H54 (cell line): ENCODE data around the gene RNF223.

Experiments used
- DNase-seq: peaks from one replicate; pipeline ENCODE4 v3.0.0; 2011; ENCODE audit warnings: low spot score, mixed read lengths; ENCODE audit not compliant: insufficient read length
- FAIRE-seq: peaks from 3 replicates; lab custom pipeline; 2011; peaks lifted over from hg19 to GRCh38; lab: Jason Lieb, UNC
- POLR2A ChIP-seq: IDR thresholded peaks from 2 replicates; pipeline ENCODE4 v1.6.1; 2011; ENCODE audit warnings: low read depth, mild to moderate bottlenecking, low read length

Gene RNF223

DNA sequence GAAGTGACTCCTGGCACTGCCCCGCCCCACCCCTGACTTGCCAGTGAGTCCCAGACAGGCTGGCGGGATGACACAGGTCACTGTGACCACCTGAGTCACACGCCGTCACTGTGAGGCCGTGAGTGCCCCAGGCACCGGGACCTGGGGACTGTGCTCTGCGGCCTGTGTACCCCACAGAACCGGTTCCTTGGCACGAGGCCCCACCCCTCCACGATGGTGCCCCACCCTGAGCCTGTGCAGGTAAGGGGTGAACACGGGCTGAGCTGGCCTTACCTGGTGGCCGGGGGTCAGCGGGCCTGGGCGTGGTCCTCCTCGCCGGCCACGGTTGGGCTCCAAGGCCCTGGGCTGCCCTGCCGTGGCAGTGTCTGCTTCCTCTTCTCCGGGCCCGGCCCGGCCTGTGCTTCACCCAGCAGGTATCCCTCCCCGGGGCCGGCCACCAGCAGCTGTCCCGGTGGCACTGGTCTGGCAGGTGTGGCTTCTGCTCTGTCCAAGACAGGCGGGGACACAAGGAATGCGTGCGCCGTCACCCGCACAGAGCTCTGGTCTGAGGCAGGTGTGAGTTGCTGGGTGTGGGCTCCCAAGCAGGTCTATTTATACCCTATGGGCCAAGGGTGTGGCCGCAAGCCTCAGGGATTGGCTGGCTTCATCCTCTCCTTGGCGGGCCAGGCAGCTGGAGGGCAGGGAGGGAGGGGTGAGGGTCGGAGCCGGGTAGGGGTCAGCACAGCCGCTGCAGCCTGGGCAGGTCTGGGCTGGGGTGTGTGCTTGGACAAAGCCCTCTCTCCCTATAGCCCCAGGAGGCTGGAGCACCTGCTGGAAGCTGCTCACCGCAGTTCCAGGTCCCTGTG, at the start of gene RNF223:
Gene RNF223, minus strand, starts transcription at position 564 of the 845 bp plus-strand sequence. CDS start 1,740 bp downstream, outside the sequence.
- DNase-seq (no peak), FAIRE-seq (no peak)
- TF ChIP-seq POLR2A: no peak

DNA sequence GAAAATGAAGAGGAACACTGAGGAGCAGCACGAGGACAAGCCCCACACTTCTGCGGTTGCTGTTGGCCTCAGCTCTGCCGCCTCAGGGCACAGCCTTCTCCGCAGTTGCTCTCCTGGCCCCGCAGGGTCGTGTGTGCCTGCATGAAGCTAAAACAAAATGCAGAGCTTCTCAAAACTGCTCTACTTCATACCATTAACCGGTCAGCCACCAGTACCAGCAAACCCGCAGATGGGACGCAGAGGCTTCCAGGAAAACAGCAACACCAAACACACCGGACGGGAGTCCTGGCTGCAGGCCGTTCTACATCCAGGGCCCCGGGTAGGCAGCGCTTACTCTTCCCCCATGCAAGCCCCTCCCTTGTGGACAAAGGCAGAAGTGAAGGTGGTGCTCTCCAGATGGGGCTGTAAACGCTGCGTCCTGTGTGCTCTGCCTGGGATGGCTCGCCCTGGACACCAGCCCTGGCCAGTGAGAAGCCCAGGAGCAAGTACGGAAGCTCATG, 48.9 kb upstream of the RNF223 start:
- TF ChIP-seq POLR2A: no peak
- FAIRE-seq (no peak), DNase-seq (no peak)

DNA sequence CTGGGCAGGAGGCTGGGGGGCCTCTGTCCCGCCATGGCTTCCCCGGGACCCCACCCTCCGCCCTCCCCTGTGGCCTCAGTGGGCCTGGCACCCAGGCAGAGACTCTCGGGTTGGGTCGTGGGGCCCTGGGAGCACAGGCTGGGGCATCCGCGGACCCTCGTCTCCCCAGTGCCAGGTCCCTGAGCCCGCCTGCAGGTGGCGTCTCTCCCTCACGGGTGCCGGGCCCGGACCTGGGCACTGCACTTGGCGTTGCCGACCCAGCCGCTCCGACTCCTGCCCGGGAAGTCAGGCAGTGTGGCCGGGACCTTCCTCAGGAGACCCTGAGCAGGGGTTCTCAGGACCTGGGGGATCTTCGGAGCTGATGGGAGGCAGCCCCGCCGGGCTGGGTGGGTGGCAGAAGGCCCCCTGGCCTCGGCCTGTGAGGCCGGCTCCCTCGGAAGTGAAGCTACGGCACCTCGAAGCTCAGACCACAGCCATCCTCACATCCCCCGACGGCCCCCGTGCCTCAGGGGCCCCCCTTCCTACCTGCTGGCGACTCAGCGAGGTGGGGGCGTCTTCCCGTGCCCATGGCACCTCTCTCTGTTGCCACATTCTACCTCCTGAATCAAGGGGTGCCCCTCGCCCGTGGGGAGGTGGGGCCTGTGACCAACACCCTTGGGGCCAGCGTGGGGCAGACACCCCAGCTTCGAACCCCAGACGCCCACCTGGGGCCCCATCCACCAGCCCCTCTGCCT, 48.1 kb upstream of the RNF223 start:
- TF ChIP-seq POLR2A: no peak
- DNase-seq (peak; percentile 87), FAIRE-seq (no peak)

DNA sequence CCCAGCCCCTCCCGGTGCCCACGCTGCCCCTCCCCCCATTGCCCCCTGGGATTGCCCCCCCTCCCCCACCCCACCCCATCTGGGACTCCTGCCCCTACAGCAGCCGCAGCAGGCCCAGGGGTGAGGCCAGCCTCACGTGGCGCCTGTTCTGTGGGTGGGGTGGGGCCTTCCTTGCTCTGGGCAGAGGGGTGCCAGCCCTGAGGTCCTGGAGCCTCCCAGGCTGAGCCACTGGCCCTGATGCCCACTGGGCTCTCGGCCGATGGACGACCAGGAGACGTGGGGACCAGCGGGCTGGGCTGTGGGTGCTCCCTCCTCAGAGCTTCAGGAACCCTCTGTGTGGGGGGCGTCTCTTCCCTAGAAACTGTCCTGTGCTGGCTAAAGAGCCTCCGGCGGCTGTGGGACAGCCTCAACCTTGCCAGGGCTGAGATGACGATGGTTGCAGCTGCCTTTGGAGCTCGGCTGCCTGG, 47.5 kb upstream of the RNF223 start:
- TF ChIP-seq POLR2A: no peak
- FAIRE-seq (no peak), DNase-seq (peak; percentile 54)

DNA sequence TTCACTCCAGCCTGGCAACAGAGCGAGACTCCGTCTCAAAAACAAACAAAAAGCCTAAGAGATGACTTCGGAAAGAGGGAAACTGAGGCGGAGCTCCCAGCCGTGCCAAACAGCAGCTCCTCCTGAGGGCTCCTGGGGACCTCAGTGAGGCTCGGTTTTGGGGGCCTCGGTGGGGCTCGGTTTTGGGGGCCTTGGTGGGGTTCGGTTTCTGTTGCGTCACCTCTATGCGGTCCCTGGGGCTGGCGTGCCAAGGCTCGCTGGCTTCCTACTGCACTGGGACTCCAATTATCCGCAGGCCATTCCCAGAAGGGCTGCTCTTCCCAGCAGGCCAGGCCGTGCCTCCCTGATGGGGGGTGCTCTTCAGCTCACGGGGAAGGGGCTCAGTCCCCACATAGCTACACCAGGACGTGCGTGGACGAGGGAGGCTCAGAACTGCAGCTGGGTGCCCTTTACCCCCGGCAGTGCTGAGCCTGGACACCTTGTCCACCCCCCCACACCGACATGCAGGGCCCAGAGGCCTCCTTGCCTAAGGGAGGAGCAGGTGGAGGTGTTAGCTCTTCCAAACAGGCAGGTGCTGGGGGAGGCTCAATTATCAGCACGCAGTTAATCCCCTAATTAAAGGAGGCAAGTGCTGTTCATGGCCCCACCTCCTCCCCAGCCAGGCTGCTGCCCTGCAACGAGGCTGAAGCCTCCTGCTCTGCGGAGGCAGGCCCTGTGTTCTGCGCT, 46.9 kb upstream of the RNF223 start:
- DNase-seq: no peak
- FAIRE-seq: no peak

DNA sequence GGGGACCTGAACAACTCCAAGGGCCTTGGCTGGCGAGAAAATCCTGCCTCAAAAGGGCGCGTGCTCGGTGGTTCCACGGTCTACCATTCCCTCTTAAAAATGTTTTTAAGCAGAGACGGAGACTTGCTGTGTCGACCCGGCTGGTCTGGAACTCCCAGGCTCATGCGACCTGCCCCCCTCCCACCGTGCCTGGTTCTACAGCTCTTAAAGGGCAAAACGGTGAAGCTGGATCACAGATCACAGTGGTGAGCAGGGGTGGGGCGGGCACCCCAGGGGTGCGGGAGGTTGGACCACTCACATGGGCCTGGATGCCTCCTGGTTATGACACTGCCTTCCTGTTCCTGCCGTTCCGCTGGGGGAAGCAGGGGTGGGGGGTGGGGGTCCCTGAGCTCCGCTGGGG, 46.0 kb upstream of the RNF223 start:
- TF ChIP-seq POLR2A: no peak
- FAIRE-seq (no peak), DNase-seq (no peak)

More for the DNA sequence above, 46.9 kb upstream of the RNF223 start:
- TF ChIP-seq POLR2A: no peak

DNA sequence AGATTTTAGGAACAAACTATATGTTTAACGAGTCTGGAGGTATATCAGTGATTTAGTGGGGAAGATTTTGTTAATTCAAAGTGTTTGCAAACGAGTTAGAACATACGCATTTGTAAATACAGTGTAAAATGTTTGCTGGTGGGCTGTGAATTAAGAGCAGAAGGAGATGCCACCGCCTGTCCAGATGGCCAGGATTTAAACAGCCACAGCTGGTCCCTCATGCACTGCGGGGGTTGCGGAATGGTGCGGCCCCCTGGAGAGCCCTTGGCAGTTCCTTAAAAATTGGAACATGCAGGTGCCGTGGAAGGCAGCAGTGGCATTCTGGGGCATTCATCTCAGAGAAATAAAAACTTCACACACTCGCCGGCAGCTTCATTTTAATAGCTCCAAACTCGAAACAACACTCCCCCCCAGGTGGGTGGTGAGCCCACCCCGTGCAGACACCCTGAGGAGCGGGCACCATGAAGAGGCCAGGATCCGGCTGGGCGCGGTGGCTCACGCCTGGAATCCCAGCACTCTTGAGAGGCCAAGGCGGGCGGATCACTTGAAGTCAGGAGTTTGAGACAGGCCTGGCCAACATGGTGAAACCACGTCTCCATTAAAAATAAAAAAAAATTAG, 45.3 kb upstream of the RNF223 start:
- no peak for FAIRE-seq

DNA sequence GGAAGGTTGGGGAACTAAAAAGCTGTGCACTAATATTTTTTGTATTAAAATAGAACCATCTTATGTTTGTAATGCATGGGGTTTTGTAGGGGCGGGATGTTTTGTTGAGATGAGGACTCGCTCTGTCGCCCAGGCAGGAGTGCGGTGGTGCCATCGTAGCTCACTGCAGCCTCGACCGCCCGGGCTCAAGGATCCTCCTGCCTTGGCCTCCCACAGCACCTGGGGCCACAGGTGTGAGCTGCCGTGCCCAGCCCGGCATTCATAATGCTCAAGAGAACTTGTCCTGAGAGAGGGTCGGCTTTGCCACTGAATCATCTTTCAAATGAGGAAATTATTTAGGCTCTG, 44.7 kb upstream of the RNF223 start:
- no peak for FAIRE-seq
- no peak for TF ChIP-seq POLR2A
- DNase-seq: no peak

More for the DNA sequence above, 45.3 kb upstream of the RNF223 start:
- no peak for TF ChIP-seq POLR2A
- DNase-seq: no peak

DNA sequence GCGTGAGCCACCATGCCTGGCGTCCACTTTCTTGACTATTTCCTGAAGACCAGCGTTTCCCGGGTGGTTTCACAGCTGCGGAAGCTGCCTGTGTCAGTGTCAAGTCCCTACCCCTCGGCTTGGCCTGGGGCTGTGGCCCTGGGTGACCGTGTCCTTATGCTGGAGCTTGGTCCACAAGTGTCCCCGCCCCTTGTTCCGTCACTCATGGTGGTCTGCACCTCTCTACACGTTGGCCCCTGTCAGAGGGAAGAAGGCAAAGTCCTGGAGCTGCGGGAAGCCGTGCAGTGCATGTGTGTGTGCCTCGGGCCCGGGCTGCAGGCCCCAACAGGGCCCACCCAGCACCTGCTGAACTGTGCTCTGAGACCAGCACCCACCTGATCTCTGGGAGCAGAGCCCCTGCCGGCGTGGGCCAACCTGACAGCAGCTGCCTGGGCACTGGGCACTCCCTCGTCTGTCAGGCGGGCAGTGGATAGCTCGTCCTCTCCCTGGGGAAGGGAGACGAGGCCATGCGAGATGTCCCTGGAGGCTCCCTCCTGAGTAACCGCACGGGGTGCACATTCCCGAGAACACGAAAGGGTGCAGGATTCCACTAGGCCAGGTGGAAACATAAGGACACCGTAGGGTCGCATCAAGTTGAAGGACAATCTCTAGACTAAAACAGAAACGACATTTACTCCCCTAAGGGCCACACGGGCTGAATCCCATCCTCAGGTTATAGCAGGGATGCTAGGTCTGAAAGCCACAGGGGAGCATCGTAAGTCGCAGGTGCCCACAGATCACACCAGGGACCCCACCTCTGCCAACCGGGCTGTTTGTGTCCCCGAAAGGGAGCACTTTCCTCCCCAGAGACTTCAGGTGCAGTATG, 44.1 kb upstream of the RNF223 start:
- FAIRE-seq (no peak), DNase-seq (no peak)
- no peak for TF ChIP-seq POLR2A

DNA sequence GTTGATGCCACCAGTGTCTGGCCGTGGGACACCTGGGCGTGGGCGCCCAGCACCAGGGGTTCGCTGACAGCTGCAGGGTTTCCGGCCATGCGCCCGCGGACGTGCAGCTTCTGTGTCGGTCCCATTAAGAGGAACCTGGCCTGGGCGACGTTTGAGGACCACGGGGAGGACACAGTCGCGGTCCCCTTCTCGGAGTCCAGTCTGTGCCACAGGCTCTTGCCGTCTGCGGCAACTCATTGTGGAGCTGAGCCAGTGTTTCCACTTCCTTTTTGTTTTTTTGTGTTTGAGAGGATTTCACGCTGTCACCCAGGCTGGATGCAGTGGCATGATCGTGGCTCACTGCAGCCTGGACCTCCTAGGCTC, 43.3 kb upstream of the RNF223 start:
- DNase-seq (no peak), FAIRE-seq (no peak)
- no peak for TF ChIP-seq POLR2A

DNA sequence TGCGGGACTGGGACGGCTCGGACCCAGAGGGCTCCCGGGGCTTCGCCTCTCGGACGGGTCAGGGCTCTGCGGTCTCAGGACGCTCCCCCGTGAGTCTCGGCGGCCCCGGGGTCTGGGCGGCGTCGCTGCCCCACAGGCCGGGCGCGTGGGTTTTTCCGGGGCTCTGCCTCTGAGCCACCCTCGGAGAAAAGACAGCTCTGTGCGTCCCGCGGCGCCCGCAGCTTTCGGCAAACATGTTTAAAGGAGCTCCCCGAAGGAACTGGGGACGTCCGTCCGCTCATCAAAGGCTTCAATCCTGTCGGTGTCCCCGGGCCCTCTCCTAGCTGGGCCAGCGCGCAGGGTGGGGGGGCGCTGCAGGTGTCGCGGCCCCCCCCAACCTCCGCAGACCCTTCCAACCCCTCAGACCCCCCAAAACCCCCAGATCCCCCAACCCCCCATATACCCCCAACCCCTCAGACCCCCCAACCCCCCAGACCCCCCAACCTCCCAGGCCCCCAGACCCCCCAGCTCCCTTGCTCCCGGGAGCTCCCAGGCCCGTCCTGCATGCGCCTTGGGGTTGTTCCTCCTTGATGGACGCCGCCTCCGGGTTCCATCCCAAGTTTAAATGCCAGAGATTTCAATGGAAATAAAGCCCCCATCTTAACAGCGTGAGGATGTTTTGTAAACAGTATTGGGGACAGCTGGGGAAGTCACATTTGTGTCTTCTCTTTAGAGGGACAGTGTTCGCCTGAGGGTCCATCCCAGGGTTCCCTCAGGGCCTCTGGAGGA, 42.8 kb upstream of the RNF223 start:
- TF ChIP-seq POLR2A: no peak
- no peak for DNase-seq
- FAIRE-seq: no peak

DNA sequence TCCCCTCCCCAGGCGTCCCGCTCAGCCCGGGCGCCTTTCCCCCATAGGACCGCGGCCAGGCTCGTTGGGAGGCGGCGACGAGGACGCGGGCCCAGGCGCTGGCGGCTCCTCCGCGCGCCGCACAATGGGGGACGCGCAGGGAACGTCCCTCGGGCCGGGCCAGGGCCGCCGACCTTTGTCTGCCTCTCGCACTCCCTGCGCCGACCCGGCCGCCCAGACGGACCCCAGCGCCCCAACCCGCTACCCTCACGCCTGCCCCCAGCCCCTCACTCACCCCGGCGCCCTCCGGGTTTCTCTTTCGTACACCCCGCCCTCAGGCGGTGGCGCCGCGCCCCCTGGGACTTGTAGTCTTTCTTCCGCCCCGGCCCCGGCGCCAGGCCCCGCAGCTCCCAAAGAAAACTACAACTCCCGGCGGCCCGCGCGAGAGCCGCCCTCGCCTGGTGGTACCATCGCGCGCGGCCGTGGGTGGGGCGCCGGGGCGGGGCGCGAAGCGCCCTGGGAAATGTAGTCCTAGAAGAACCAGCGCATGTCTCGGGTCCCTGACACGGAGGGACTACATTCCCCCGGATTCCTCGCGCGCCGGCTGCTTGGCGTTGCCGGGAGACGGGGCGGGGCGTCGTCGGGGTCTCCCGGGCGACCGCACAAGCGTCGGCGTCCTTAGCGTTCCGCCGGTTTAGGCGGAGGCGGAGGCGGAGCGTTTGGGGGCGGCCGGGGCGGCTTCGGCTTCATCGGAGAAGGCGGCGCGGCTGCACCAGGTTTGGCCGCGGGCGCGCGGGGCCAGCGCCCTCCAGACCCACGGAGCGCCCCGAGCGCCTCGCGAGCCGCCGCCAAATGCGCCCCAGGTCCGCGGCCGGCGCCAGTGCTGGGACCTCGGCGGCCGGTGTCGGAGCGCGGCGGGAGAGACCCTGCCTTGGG, 41.9 kb upstream of the RNF223 start, which contains the start of gene C1orf159:
Gene C1orf159, minus strand, starts transcription at position 304 of the 915 bp plus-strand sequence. CDS start 24,546 bp downstream, outside the sequence.
- DNase-seq (peak; percentile 98), FAIRE-seq (peak; percentile 43)
- TF ChIP-seq POLR2A: no peak
